ENCODE measurements around the gene GAS2L1. TPM values are rescaled to one million over a fixed set of nuclear protein-coding genes. Genes with fewer than 3 reads are reported as not detected.
A peak's percentile ranks its signal among the peaks of the same experiment; 100 is the strongest.

GAS2L1 gene
- total RNA-seq, 1 experiment from 2014 or later: 22.7 TPM

DNA sequence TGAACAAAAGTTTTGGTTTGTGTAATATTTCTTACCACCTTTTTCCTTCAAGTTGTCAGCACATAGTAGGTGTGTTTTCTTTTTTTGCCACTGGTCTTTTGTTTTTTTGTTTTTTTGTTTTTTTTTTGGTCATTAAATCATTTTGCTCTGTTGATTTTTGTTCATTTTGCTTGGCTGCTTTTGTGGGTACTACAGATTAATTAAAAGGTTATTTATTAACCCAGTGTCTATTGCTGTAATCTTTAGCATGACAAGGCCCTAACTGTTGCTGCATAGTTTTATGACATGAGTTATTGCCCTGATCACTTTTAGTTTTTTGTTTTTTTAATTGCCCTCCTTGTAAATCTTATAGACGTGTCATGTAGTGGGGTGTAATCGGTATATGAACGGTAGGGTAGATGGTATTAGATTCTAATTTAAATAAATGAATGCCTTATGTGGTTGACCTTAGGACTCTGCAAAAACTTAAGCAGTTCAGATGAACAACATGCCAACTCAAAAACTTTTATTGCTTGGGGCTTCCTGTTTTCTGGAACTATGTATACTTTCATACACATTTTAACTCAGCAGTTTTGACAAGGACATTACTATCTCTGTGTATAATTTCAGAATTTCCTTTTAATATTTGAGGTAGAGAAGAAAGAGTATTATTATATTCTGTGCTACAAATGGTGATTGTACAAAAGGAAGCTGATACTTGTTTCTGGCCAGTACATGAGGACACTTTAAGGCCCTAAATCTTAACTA is 30.5 kb upstream of the GAS2L1 start:
- ChIA-PET POLR2A (ENCODE audit: low non-redundant PET) (interaction anchor here (0.6 kb wide), 1 partner anchor 293 kb away, joined by 4 read pairs; no protein-coding TSS in a partner anchor), CTCF (no interaction called here)
- Histone ChIP-seq H3K4me3 (ENCODE audit: low read depth, low read length, poor library complexity, severe bottlenecking) (no peak overlapping the region), H3K4me1 (ENCODE audit: insufficient read depth, low read length, poor library complexity, severe bottlenecking) (peaks cover 32% of the 10 kb centered on the region), H3K9me3 (ENCODE audit: low read depth, low read length, poor library complexity, severe bottlenecking) (no peaks in the 10 kb centered on the region), H3K27ac (ENCODE audit: low read depth, low read length, poor library complexity, severe bottlenecking) (peak overlapping the region; percentile 12), H3K36me3 (ENCODE audit: insufficient read depth, low read length, poor library complexity, severe bottlenecking) (peaks cover 96% of the 10 kb centered on the region), H3K27me3 (replicated peaks; ENCODE audit: insufficient read depth, low read depth, low read length, poor library complexity) (no peaks in the 10 kb centered on the region)
- DNase-seq (ENCODE audit: low spot score): no peak
- TF ChIP-seq, protein P1, sequence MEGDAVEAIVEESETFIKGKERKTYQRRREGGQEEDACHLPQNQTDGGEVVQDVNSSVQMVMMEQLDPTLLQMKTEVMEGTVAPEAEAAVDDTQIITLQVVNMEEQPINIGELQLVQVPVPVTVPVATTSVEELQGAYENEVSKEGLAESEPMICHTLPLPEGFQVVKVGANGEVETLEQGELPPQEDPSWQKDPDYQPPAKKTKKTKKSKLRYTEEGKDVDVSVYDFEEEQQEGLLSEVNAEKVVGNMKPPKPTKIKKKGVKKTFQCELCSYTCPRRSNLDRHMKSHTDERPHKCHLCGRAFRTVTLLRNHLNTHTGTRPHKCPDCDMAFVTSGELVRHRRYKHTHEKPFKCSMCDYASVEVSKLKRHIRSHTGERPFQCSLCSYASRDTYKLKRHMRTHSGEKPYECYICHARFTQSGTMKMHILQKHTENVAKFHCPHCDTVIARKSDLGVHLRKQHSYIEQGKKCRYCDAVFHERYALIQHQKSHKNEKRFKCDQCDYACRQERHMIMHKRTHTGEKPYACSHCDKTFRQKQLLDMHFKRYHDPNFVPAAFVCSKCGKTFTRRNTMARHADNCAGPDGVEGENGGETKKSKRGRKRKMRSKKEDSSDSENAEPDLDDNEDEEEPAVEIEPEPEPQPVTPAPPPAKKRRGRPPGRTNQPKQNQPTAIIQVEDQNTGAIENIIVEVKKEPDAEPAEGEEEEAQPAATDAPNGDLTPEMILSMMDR (conservative IDR thresholded peaks at IDR 0.05; ENCODE audit: low read depth, low read length): no peak
- TF ChIP-seq EZH2 (IDR thresholded peaks at IDR 0.05; ENCODE audit: borderline replicate concordance, low read depth, low read length, poor library complexity, severe bottlenecking): no peak
- BruUV-seq (replicated peaks): no TSS peak
- intact Hi-C loops (cut with micrococcal nuclease; ENCODE audit: unreplicated experiment): no loop called here

DNA sequence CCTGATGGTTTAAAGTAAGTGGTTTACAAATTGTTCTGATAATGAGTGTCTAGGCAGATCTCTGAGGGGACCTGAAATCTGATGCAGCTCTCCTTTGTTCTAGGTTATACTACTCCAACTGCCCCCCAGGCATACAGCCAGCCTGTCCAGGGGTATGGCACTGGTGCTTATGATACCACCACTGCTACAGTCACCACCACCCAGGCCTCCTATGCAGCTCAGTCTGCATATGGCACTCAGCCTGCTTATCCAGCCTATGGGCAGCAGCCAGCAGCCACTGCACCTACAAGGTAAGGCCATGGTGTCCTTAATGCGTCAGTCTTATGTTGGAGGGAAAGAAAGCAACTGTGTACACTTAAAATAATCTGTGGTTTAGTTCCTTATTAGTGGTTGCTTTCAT is 28.5 kb upstream of the GAS2L1 start:
- POLR2A ChIA-PET (ENCODE audit: low non-redundant PET): no interaction called here
- BruUV-seq (replicated peaks): no TSS peak

DNA sequence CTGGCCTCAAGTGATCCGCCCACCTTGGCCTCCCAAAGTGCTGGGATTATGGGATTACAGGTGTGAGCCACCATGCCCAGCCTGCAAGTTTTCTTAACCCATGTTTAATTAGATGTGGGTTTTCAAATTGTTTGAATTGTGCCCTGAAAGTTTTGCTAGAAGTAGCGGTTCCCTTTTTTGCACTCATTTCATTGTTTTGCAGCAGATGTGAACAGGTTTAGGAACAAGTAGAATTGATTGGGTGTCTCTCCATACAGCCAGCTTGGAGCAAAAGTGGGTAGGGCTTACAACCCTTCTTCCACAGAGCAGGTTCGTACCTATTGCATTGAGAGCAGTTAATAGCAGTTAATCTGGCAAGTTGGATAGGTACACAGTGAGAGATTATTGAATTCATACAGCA is 22.3 kb upstream of the GAS2L1 start:
- H3K9me3 ChIP-seq (ENCODE audit: low read depth, low read length, poor library complexity, severe bottlenecking): no peaks in the 10 kb centered on the region
- DNase-seq (ENCODE audit: low spot score): no peak
- H3K4me1 ChIP-seq (ENCODE audit: insufficient read depth, low read length, poor library complexity, severe bottlenecking): no peaks in the 10 kb centered on the region
- intact Hi-C loops (cut with micrococcal nuclease; ENCODE audit: unreplicated experiment): no loop called here
- no peaks in the 10 kb centered on the region for H3K27me3 ChIP-seq (replicated peaks; ENCODE audit: insufficient read depth, low read depth, low read length, poor library complexity)
- no TSS peak for BruUV-seq (replicated peaks)
- H3K36me3 ChIP-seq (ENCODE audit: insufficient read depth, low read length, poor library complexity, severe bottlenecking): peaks cover 96% of the 10 kb centered on the region
- no peak overlapping the region for H3K27ac ChIP-seq (ENCODE audit: low read depth, low read length, poor library complexity, severe bottlenecking)
- H3K4me3 ChIP-seq (ENCODE audit: low read depth, low read length, poor library complexity, severe bottlenecking): no peak overlapping the region
- TF ChIP-seq, protein P1 (conservative IDR thresholded peaks at IDR 0.05; ENCODE audit: low read depth, low read length): no peak
- no peak for TF ChIP-seq EZH2 (IDR thresholded peaks at IDR 0.05; ENCODE audit: borderline replicate concordance, low read depth, low read length, poor library complexity, severe bottlenecking)
- POLR2A ChIA-PET (ENCODE audit: low non-redundant PET): no interaction called here
- CTCF ChIA-PET: no interaction called here

More for the DNA sequence above, 28.5 kb upstream of the GAS2L1 start:
- CTCF ChIA-PET: no interaction called here
- no peak for DNase-seq (ENCODE audit: low spot score)
- H3K9me3 ChIP-seq (ENCODE audit: low read depth, low read length, poor library complexity, severe bottlenecking): no peaks in the 10 kb centered on the region
- H3K36me3 ChIP-seq (ENCODE audit: insufficient read depth, low read length, poor library complexity, severe bottlenecking): peaks cover 96% of the 10 kb centered on the region
- H3K4me3 ChIP-seq (ENCODE audit: low read depth, low read length, poor library complexity, severe bottlenecking): no peak overlapping the region
- intact Hi-C loops (cut with micrococcal nuclease; ENCODE audit: unreplicated experiment): no loop called here
- H3K4me1 ChIP-seq (ENCODE audit: insufficient read depth, low read length, poor library complexity, severe bottlenecking): peaks cover 18% of the 10 kb centered on the region
- TF ChIP-seq, protein P1 (conservative IDR thresholded peaks at IDR 0.05; ENCODE audit: low read depth, low read length): no peak
- TF ChIP-seq EZH2 (IDR thresholded peaks at IDR 0.05; ENCODE audit: borderline replicate concordance, low read depth, low read length, poor library complexity, severe bottlenecking): no peak
- no peak overlapping the region for H3K27ac ChIP-seq (ENCODE audit: low read depth, low read length, poor library complexity, severe bottlenecking)
- no peaks in the 10 kb centered on the region for H3K27me3 ChIP-seq (replicated peaks; ENCODE audit: insufficient read depth, low read depth, low read length, poor library complexity)

Data from A673 (cell line).